SK-N-SH treated with all-trans-retinoic acid at 6 μM for 48 hours (cell line): ENCODE measurements around the gene HOXA7.

ENCODE experiments used
- ATAC-seq: fragments of 200-7000 bp; cut with Tn5 transposase; 3 replicates; pipeline ENCODE4 v1.9.1; 2020; ENCODE audit warnings: mild to moderate bottlenecking, moderate library complexity
- ARNTL ChIP-seq: fragments of 450-650 bp; formaldehyde crosslinking; IDR thresholded peaks from 2 replicates; pipeline ENCODE4 v1.5.0; 2020; ENCODE audit warnings: low read depth, mild to moderate bottlenecking, moderate library complexity, borderline replicate concordance
- BACH2 ChIP-seq: fragments of 250-450 bp; sonication (Bioruptor Pico); IDR thresholded peaks from 2 replicates; pipeline ENCODE4 v1.9.0; 2021; ENCODE audit warnings: mild to moderate bottlenecking, borderline replicate concordance
- CREB5 ChIP-seq: fragments of 250-450 bp; sonication (Bioruptor Pico); IDR thresholded peaks from 2 replicates; pipeline ENCODE4 v1.5.1; 2020; ENCODE audit warnings: low read depth, mild to moderate bottlenecking, moderate library complexity
- CSDC2 ChIP-seq: fragments of 250-450 bp; sonication (Bioruptor Pico); IDR thresholded peaks from 2 replicates; pipeline ENCODE4 v1.5.0; 2020; ENCODE audit warnings: mild to moderate bottlenecking, moderate library complexity
- ESRRG ChIP-seq: fragments of 250-450 bp; sonication (Bioruptor Pico); IDR thresholded peaks from 2 replicates; pipeline ENCODE4 v1.6.1; 2021; ENCODE audit warnings: mild to moderate bottlenecking
- GLIS3 ChIP-seq: fragments of 250-450 bp; sonication (Bioruptor Pico); IDR thresholded peaks from 2 replicates; pipeline ENCODE4 v1.5.0; 2020; ENCODE audit warnings: mild to moderate bottlenecking, moderate library complexity
- ISL1 ChIP-seq: fragments of 250-450 bp; sonication (Bioruptor Pico); IDR thresholded peaks from 2 replicates; pipeline ENCODE4 v2.1.2; 2022; ENCODE audit warnings: mild to moderate bottlenecking, moderate library complexity
- PATZ1 ChIP-seq: fragments of 250-450 bp; sonication (Bioruptor Pico); IDR thresholded peaks from 2 replicates; pipeline ENCODE4 v1.8.0; 2020; ENCODE audit warnings: mild to moderate bottlenecking, moderate library complexity, borderline replicate concordance
- POU6F1 ChIP-seq: fragments of 250-450 bp; sonication (Bioruptor Pico); IDR thresholded peaks from 2 replicates; pipeline ENCODE4 v1.8.0; 2021; ENCODE audit warnings: low read depth, mild to moderate bottlenecking, moderate library complexity, borderline replicate concordance
- PPARA ChIP-seq: fragments of 250-450 bp; sonication (Bioruptor Pico); IDR thresholded peaks from 2 replicates; pipeline ENCODE4 v1.5.0; 2020; ENCODE audit warnings: mild to moderate bottlenecking, borderline replicate concordance
- RARB ChIP-seq: fragments of 250-450 bp; sonication (Bioruptor Pico); IDR thresholded peaks from 2 replicates; pipeline ENCODE4 v1.8.0; 2021; ENCODE audit warnings: mild to moderate bottlenecking, moderate library complexity
- SNAI2 ChIP-seq: fragments of 250-450 bp; sonication (Bioruptor Pico); IDR thresholded peaks from 2 replicates; pipeline ENCODE4 v1.5.0; 2020; ENCODE audit warnings: mild to moderate bottlenecking, moderate library complexity
- TCF4 ChIP-seq: fragments of 250-450 bp; sonication (Bioruptor Pico); IDR thresholded peaks from 2 replicates; pipeline ENCODE4 v1.8.0; 2021; ENCODE audit warnings: mild to moderate bottlenecking, moderate library complexity, borderline replicate concordance
- ZC3H10 ChIP-seq: fragments of 250-450 bp; sonication (Bioruptor Pico); IDR thresholded peaks from 2 replicates; pipeline ENCODE4 v1.5.1; 2021; ENCODE audit warnings: mild to moderate bottlenecking, moderate library complexity
- ZFP30 ChIP-seq: fragments of 450-650 bp; formaldehyde crosslinking; IDR thresholded peaks from 2 replicates; pipeline ENCODE4 v1.5.0; 2022; ENCODE audit warnings: mild to moderate bottlenecking, moderate library complexity
- ZNF565 ChIP-seq: fragments of 450-650 bp; formaldehyde crosslinking; conservative IDR thresholded peaks from 2 replicates; pipeline ENCODE4 v1.5.0; 2020; ENCODE audit warnings: low read depth, mild to moderate bottlenecking, moderate library complexity
- ZNF70 ChIP-seq: fragments of 450-650 bp; formaldehyde crosslinking; IDR thresholded peaks from 2 replicates; pipeline ENCODE4 v1.5.0; 2020; ENCODE audit warnings: mild to moderate bottlenecking, moderate library complexity
- ZNF8 ChIP-seq: fragments of 450-650 bp; formaldehyde crosslinking; IDR thresholded peaks from 2 replicates; pipeline ENCODE4 v1.5.0; 2020; ENCODE audit warnings: mild to moderate bottlenecking, moderate library complexity
- TF ChIP-seq, protein P1 (sequence below): fragments of 250-450 bp; sonication (Bioruptor Pico); IDR thresholded peaks from 2 replicates; pipeline ENCODE4 v1.5.0; 2020; ENCODE audit warnings: mild to moderate bottlenecking, moderate library complexity
- TF ChIP-seq, protein P2 (sequence below): fragments of 250-450 bp; sonication (Bioruptor Pico); IDR thresholded peaks from 2 replicates; pipeline ENCODE4 v1.5.1; 2021; ENCODE audit warnings: mild to moderate bottlenecking, moderate library complexity

HOXA7 gene

DNA sequence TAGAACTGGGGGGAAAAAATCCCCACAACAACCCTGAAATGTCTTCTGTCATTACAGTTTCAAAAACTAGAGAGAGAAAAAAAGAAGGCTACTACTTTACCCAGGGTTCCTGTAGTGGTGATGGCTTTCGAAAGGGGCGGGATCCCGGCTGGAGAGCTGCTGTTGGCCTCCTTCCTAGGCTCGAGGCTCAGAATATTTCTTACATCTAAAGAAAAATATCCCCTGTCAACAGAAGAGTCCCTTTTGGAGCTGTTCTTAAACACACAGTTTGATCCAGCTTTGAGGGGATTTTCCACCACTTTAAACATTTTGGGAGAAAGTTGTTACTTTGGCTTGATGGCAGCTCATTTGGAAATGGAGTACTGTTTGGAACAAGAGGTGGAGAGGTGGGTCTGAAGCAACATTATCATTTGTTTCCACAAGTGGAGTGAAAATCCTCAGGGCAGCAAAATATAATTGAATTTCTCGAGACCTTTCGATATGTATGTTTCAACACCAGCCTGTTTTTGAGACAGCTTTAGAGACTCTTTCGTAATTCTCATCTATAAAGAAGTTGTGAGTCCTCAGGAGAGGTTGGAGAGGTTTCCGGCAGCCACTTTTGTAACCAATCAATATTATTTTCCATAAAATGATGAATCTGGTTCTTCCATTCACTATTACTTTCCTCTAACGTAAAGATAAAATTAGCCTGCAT is 38.4 kb upstream of the HOXA7 start (continued):
- TF ChIP-seq POU6F1 (CRISPR knock-in tag) = no peak

DNA sequence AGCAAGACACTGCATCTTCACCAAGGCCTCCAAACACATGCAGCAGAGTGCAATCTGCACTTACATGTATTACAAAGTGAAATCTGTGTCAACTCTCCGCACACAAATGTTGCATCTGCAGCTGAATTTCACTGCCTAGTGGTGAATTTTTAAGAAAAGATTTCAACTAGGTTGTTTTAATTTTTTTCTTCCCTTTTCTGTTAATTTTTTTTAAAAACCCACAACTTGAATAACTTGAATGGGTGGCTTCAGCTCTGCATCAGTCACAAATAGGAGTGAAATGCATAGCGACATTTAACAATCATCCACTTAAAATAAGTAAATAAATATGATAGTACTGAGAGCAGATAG is 37.5 kb upstream of the HOXA7 start:
- no peak for TF ChIP-seq POU6F1 (CRISPR knock-in tag)
- no peak for TF ChIP-seq ESRRG (CRISPR knock-in tag)
- no peak for TF ChIP-seq SNAI2
- TF ChIP-seq PATZ1 (CRISPR knock-in tag) = no peak
- no peak for TF ChIP-seq BACH2 (CRISPR knock-in tag)
- no peak for TF ChIP-seq ZNF8
- no peak for TF ChIP-seq CREB5
- no peak for TF ChIP-seq ZNF565
- TF ChIP-seq ARNTL (CRISPR knock-in tag) = no peak
- TF ChIP-seq, protein P1, sequence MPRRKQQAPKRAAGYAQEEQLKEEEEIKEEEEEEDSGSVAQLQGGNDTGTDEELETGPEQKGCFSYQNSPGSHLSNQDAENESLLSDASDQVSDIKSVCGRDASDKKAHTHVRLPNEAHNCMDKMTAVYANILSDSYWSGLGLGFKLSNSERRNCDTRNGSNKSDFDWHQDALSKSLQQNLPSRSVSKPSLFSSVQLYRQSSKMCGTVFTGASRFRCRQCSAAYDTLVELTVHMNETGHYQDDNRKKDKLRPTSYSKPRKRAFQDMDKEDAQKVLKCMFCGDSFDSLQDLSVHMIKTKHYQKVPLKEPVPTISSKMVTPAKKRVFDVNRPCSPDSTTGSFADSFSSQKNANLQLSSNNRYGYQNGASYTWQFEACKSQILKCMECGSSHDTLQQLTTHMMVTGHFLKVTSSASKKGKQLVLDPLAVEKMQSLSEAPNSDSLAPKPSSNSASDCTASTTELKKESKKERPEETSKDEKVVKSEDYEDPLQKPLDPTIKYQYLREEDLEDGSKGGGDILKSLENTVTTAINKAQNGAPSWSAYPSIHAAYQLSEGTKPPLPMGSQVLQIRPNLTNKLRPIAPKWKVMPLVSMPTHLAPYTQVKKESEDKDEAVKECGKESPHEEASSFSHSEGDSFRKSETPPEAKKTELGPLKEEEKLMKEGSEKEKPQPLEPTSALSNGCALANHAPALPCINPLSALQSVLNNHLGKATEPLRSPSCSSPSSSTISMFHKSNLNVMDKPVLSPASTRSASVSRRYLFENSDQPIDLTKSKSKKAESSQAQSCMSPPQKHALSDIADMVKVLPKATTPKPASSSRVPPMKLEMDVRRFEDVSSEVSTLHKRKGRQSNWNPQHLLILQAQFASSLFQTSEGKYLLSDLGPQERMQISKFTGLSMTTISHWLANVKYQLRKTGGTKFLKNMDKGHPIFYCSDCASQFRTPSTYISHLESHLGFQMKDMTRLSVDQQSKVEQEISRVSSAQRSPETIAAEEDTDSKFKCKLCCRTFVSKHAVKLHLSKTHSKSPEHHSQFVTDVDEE = no peak
- TF ChIP-seq PPARA (CRISPR knock-in tag) = no peak
- TF ChIP-seq CSDC2 (CRISPR knock-in tag) = no peak
- no peak for TF ChIP-seq ZNF70
- no peak for TF ChIP-seq RARB (CRISPR knock-in tag)
- TF ChIP-seq, protein P2, sequence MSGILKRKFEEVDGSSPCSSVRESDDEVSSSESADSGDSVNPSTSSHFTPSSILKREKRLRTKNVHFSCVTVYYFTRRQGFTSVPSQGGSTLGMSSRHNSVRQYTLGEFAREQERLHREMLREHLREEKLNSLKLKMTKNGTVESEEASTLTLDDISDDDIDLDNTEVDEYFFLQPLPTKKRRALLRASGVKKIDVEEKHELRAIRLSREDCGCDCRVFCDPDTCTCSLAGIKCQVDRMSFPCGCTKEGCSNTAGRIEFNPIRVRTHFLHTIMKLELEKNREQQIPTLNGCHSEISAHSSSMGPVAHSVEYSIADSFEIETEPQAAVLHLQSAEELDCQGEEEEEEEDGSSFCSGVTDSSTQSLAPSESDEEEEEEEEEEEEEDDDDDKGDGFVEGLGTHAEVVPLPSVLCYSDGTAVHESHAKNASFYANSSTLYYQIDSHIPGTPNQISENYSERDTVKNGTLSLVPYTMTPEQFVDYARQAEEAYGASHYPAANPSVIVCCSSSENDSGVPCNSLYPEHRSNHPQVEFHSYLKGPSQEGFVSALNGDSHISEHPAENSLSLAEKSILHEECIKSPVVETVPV = no peak
- TF ChIP-seq GLIS3 (CRISPR knock-in tag) = no peak
- no peak for TF ChIP-seq ZFP30 (CRISPR knock-in tag)
- TF ChIP-seq TCF4 (CRISPR knock-in tag) = no peak
- TF ChIP-seq ZC3H10 (CRISPR knock-in tag) = no peak
- TF ChIP-seq ISL1 = no peak
- ATAC-seq = no peak
